Epidermal melanocyte (primary cell): Measurements from ENCODE around the gene FKBP7.
"Not testable (repeated sequence)": the region's sequence is repeated elsewhere in the genome, so short reads cannot be mapped to it uniquely, and the experiment has no call there.

ENCODE experiments used
- DNase-seq: peaks from one replicate; pipeline ENCODE4 v3.0.0; 2011; ENCODE audit warnings: low spot score; ENCODE audit not compliant: insufficient read length

FKBP7 gene

DNA sequence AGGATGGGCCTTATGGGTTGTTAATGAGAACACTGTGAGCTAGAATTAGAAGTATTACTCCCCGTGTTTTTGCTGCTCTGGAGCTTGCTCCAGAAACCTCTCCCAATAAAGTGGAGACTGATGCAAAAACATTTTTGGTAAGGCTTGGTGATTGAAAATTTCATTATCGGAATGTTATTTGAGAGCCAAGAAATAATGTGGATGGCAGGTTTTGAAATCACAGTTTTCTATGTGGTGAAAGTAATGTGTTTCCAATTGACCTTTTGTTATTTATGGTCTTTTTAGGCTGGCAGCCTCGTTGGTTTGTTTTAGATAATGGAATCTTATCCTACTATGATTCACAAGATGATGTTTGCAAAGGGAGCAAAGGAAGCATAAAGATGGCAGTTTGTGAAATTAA is 7.0 kb upstream of the FKBP7 start:
- no peak for DNase-seq

- DNase-seq, result no peak
These were observed 6.0 kb upstream of the FKBP7 start for GRCh38 chr2:178484245-178485041.

DNA sequence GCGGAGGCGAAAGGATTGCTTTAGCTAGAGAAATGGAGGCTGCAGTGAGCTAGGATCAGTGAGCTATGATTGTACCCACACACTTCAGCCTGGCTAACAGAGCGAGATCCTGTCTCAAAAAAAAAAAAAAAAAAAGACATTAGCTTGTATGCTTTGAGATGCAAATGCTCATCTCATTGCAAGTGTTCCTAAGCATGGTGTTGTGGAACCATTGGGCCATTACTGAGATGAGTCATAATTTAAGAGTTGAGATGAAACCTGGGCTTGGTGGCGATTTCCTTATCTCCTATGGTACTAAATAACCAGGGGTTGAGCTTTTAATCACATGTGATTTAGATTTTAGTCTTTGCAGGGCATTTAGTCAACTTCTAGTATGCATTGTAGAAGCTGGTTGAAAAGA is 4.0 kb upstream of the FKBP7 start:
- no peak for DNase-seq

DNA sequence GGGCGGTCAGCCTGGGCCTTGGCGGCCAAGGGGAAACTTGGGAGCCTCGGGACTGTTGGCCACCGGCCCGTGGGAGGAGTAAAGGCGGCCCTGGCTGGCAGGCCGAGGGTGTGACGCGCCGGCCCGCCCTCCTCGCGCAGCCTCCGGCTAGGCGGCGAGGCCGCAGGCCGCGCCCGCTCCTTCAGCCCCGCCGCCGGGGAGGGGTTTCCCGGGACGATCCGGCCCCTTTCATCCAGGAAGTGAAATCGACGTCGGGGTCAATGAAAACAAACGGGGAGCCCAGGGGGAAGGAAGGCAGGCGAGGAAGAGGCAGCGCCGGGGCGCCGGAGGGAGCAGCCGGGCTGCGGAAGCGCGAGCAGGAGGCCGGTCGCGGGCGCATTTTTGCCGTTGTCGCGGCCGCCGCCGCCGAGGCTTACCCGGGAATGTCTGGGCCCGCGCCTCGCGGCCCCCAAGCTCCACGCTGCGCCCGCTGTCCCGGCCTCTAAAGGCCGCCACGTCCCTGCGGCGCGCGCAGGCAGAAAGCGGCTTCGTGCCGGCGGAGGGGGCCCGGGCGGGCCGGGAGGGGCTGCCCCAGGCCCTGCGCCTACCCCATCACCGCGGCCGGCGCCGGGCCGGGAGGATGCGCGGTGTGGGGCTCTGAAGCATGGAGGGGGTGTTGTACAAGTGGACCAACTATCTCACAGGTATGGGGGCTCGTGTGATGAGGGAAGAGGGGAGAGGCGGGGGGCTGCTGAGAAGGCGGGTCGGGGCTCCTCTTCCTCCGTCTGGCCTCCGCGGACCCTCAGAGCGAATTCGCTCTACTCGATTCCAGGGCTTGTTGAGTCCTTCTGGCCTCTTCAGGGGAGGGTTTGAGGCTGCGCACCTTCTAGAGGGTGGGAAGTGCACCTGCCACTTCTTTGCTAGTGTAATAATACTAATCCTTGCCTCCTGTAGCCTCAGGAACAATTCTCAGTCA is 2.1 kb upstream of the FKBP7 start, which contains the start of gene PLEKHA3:
Gene PLEKHA3 (plus strand): TSS at position 231 of the 955 bp plus-strand sequence. CDS start 413 bp downstream, at position 644.
- peak; percentile 86 for DNase-seq

DNA sequence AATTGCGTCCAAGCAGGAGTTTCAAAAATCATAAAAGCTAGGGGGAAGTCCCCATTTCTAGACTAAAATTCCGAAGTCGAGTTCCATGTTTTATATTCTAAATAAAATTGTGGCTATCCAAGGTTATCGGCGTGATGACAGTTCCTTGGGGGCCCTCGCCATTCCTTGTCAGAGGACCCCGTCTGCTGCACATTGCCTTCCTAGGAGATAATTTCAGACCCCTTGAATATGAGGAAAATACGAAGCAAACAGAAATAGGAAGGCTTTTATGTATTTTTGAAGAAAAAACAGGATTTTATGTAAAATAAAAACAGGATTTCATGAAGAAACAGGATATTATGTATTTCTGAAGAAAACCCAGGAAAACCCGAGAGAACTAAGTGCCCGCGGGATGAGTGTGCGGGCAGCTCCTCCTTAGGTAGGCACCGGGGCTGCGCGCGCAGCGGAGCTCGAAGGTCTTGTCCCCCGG is 1.4 kb upstream of the FKBP7 start:
- no peak for DNase-seq

DNA sequence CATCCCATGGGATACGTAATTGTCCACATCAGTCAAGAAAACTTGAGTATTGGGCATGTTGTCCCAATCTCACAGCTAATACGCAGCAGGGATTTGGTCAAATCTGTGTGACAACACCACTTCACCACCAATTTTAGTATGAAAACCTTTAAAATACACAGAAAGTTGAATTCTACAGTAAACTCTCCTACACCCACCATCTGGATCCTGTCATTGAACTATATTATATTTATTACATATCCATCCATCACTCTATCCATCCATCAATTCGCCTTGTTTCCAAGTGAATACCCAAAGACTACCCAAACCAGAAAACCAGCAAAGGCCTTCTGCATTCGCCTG is 846 bp upstream of the FKBP7 start:
- DNase-seq, result peak; percentile 15

- DNase-seq, result no peak
These were observed 316 bp downstream of the FKBP7 start for GRCh38 chr2:178478130-178478438.

GRCh38 chr2:178477443-178478129 is 814 bp downstream of the FKBP7 start:
- DNase-seq, result no peak

DNA sequence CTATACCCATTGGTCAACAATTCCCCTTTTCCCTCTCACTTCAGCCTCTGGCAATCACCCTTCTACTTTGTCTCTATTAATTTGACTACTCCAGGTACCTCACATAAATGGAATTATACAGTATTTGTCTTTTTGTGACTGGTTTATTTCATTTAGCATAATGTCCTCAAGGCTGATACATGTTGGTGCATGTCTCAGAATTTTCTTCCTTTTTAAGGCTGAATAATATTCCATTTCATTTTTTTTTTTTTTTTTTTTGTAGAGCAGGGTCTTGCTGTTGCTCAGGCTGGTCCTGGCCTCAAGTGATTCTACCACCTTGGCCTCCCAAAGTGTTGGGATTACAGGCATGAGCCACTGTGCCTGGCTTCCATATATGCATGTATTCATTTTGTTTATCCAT is 1.9 kb downstream of the FKBP7 start:
- DNase-seq, result no peak

DNA sequence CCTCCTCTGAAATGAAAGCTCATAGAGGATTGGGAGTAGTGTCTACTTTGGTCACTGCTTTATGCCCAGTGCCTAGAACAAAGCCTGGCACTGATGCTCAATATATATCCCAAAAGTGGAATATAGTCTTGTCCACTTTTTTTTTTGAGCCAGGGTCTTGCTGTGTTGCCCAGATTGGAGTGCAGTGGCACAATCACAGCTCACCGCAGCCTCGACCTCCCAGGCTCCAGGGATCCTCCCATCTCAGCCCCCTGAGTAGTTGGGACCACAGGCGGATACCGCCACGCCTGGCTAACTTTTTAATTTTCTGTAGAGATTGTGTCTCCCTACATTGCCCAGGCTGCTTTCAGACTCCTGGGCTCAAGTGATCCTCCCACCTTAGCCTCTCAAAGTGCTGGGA is 3.8 kb downstream of the FKBP7 start:
- DNase-seq, result no peak

- no peak for DNase-seq
These were observed 4.5 kb downstream of the FKBP7 start for GRCh38 chr2:178473931-178474330.

DNA sequence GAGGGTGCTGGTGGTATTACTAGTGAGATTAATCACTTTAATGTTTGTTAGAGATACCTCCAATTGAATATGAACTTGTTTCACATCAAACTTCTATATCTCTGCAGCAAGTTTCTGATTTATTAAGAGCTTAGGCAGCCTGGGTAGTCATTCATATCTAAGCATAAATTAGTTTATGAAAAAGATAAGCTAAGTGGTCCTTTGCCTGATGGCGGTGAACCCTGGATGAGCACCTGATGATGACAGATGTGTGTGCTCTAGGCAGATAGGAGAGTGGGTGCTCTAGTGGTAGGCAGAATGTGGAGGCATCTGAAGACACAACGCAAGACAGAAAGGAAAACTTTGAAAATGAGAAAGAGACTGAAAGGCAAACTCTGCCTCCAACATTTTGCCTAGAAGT is 5.0 kb downstream of the FKBP7 start:
- DNase-seq, result no peak

- not testable (repeated sequence) for DNase-seq
These were observed 7.1 kb downstream of the FKBP7 start for GRCh38 chr2:178471313-178471712.

GRCh38 chr2:178469219-178469849 is 9.1 kb downstream of the FKBP7 start:
- no peak for DNase-seq

DNA sequence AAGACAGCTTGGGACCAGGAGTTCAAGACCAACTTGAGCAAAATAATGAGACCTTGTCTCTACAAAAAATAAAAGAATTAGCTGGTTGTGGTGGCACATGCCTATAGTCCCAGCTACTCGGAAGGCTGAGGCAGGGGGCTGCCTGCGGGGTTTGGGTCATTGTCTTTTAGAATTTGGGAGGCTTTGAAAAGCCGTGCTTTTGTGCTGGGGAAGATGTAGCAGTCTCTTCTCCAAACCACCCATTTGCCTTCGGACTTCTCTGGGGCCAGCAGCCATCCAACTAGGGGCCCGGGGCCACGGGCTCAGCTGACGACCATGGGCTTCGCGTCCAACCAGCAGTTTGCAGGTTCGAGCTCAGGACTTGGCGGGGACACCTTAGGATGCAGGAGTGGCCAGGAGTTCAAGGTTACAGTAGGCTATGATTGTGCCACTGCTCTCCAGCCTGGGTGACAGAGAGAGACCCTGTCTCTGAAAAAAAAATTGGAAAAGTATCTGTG is 21.0 kb downstream of the FKBP7 start:
- DNase-seq, result no peak

- DNase-seq, result peak; percentile 54
These were observed 22.5 kb downstream of the FKBP7 start for GRCh38 chr2:178455947-178456346.

GRCh38 chr2:178452870-178453269 is 25.5 kb downstream of the FKBP7 start:
- DNase-seq, result no peak

DNA sequence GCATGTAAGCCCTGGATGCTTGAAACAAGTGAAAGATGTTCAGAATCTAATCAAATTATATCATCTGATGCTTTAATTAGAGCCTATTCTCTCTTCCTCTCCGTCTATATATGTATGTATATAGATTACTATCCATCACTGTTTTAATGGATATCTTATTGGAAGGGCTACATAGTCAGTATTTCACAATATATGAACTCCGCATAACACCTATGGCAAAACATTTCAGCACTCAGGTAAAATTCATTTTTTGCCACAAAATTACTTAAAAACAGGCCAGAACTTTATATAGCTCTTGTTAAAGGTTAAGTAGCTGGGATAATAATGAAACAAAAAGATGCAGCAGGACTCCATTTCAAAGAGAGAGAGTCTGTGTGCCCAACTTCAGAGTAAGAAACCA is 26.1 kb downstream of the FKBP7 start:
- DNase-seq, result no peak

- DNase-seq, result peak; percentile 79
These were observed 27.4 kb downstream of the FKBP7 start, which contains the start of the genes PJVK and PRKRA for GRCh38 chr2:178450774-178451525. TSS of gene PJVK (plus strand) at chr2:178451378. CDS start at chr2:178453410, 2,032 bp downstream. TSS of gene PRKRA (minus strand) at chr2:178451175. CDS start at chr2:178451030, 145 bp downstream.

DNA sequence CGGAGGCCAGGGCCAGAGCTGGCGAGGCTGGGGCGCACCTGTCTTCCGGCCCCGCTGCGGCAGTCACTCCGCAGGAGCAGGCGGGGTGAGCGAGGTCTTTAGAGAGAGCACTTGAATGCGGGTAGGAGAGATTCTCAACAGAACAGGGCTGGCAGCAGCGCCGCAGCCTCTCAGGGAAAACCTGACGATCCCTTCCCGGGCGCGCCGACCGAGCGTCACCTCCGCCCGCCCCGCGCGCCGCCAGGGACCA is 28.0 kb downstream of the FKBP7 start:
- no peak for DNase-seq
